Pancreas (tissue), 10 donors: ENCODE measurements around the gene ADGRE2. TPM values are rescaled to one million over a fixed set of nuclear protein-coding genes. Genes with fewer than 3 reads are reported as not detected.

ENCODE experiments used
- ATAC-seq, 4 donors: fragments of 200-7000 bp; cut with Tn5 transposase; one replicate each; pipeline versions ENCODE4 v1.8.0 to v1.9.1; 2020; ENCODE audit warnings: mild to moderate bottlenecking in 4 of 4, moderate library complexity in 4 of 4
- DNase-seq, 6 donors: peaks; one replicate each; pipeline ENCODE4 v3.0.0-alpha.2; 2020
- FAIRE-seq: peaks from 2 replicates; lab custom pipeline; 2012; peaks lifted over from hg19 to GRCh38; lab: Jason Lieb, UNC
- H3K27ac ChIP-seq, 4 donors: fragments of 200-600 bp; sonication (generic); 1 replicate in 3 of 4; 2 replicates in 1 of 4; pipeline versions ENCODE4 v1.5.0 to v1.8.0; 2020
- H3K27me3 ChIP-seq, 4 donors: fragments of 200-600 bp; one replicate each; pipeline ENCODE4 v1.8.0; 2021
- H3K36me3 ChIP-seq, 3 donors: fragments of 200-600 bp; sonication (generic) in 1 of 3; one replicate each; pipeline versions ENCODE4 v1.5.0 to v1.8.0; 2020 to 2021
- H3K4me1 ChIP-seq, 3 donors: fragments of 200-600 bp; one replicate each; pipeline ENCODE4 v1.8.0; 2021
- H3K4me3 ChIP-seq, 4 donors: fragments of 200-600 bp; sonication (generic) in 2 of 4; one replicate each; pipeline versions ENCODE4 v1.5.0 to v1.8.0; 2020 to 2021
- H3K9me3 ChIP-seq, 4 donors: fragments of 200-600 bp; one replicate each; pipeline ENCODE4 v1.8.0; 2021
- CTCF ChIP-seq, 4 donors: fragments of 200-600 bp; sonication (generic) in 3 of 4; IDR thresholded peaks; one replicate each; pipeline versions ENCODE4 v1.5.0 to v1.8.0; 2021; ENCODE audit warnings: antibody characterized with exemption in 4 of 4
- WGBS, 2 donors: extraction: QIAGEN DNeasy Blood & Tissue Kit; methylation state at CpG; one replicate each; pipeline ENCODE4 v1.1.7; 2013; 5-methylcytosine and 5-hydroxymethylcytosine counted together
- intact Hi-C, 3 donors: fragments of 100-400 bp; cut with DNase I; formaldehyde crosslinking; loops; one replicate each; pipeline versions ENCODE4 v1.11.1 to v1.14.2; 2022
- polyA plus RNA-seq, 2 donors: library from polyadenylated mRNA; stranded (reverse); fragments of 200-250 nt; gene quantifications; one replicate each; pipeline ENCODE4 v1.2.3, GENCODE V29; 2013
- total RNA-seq, 6 donors: library from RNA; stranded (reverse); fragmentation: NEBNext Ultra II Directional in 4 of 6; extraction: Animal tissue kit (Norgen Biotek cat#: 25700) in 4 of 6; gene quantifications; one replicate each; pipeline versions ENCODE4 v1.2.1 to v1.2.4, GENCODE V29; 2021 to 2023
- donor health status: healthy with polysubstance abuse.
- donor health status: DM: no; HTN: no; CAD: no; lungs with moderate emphysema.
- donor health status: DM: no; HTN: no; CAD: no.
- donor health status: control.
- donor health status: control.
- donor health status: Bipolar disorder and iron deficiency.
- donor health status: DM: yes; HTN: yes; CAD: no.
- donor health status: DM: no; HTN: no; CAD: no.
- donor health status: DM: no; HTN: no; CAD: no.
- donor health status: DM: yes; HTN: yes; CAD: no.

The ADGRE2 gene
- total and polyA plus RNA-seq, 8 donors, result 0.31 to 4.5 (median 0.70) TPM

GRCh38 chr19:14731200-14731599 lies 47.2 kb downstream of the ADGRE2 start:
- intact Hi-C loops, result no loop called here
- DNase-seq, result no peak
- Histone ChIP-seq H3K9me3 (no peaks in the 10 kb centered on the region), H3K4me3 (no peak overlapping the region), H3K27ac (no peak overlapping the region), H3K36me3 (no peaks in the 10 kb centered on the region), H3K4me1 (no peaks in the 10 kb centered on the region), H3K27me3 (no peaks in the 10 kb centered on the region)
- WGBS, 2 donors, result 51 to 56% methylated on average over 10 of the region's 10 CpGs
- ATAC-seq, result no peak
- TF ChIP-seq CTCF (IDR thresholded peaks at IDR 0.05), result no peak
- FAIRE-seq, result no peak

- no peaks in the 10 kb centered on the region for H3K36me3 ChIP-seq
- 51 to 74% methylated on average over 7 of the region's 7 CpGs for WGBS, 2 donors
- H3K4me3 ChIP-seq, result no peak overlapping the region
- ATAC-seq (no peak), DNase-seq (no peak), FAIRE-seq (no peak)
- H3K27me3 ChIP-seq, result no peaks in the 10 kb centered on the region
- no peaks in the 10 kb centered on the region for H3K9me3 ChIP-seq
- no peak overlapping the region for H3K27ac ChIP-seq
- TF ChIP-seq CTCF (IDR thresholded peaks at IDR 0.05), result no peak
- intact Hi-C loops, result no loop called here
- H3K4me1 ChIP-seq, result no peaks in the 10 kb centered on the region
Observed at GRCh38 chr19:14728595-14728994, 49.8 kb downstream of the ADGRE2 start.

GRCh38 chr19:14722127-14722526 lies 56.2 kb downstream of the ADGRE2 start:
- Histone ChIP-seq H3K9me3 (peaks cover 0 to 10% (median 4%) of the 10 kb centered on the region in 4 donors), H3K36me3 (peaks cover 10 to 21% (median 17%) of the 10 kb centered on the region in 3 donors), H3K4me3 (no peak overlapping the region), H3K4me1 (no peaks in the 10 kb centered on the region), H3K27me3 (no peaks in the 10 kb centered on the region), H3K27ac (no peak overlapping the region)
- no peak for TF ChIP-seq CTCF (IDR thresholded peaks at IDR 0.05)
- 86 to 93% methylated on average over 2 of the region's 2 CpGs for WGBS, 2 donors
- intact Hi-C loops, result no loop called here
- ATAC-seq (no peak), FAIRE-seq (no peak), DNase-seq (no peak)

- 96% methylated on average over 3 of the region's 3 CpGs for WGBS, 2 donors
- Histone ChIP-seq H3K36me3 (peaks cover 10 to 50% (median 32%) of the 10 kb centered on the region in 3 donors), H3K27me3 (no peaks in the 10 kb centered on the region), H3K9me3 (peaks cover 0 to 10% (median 4%) of the 10 kb centered on the region in 4 donors), H3K4me3 (no peak overlapping the region), H3K27ac (no peak overlapping the region), H3K4me1 (no peaks in the 10 kb centered on the region)
- TF ChIP-seq CTCF (IDR thresholded peaks at IDR 0.05), result no peak
- FAIRE-seq (no peak), DNase-seq (no peak), ATAC-seq (no peak)
- intact Hi-C loops, result no loop called here
Observed at GRCh38 chr19:14719162-14719561, 59.2 kb downstream of the ADGRE2 start.

- no peak for TF ChIP-seq CTCF (IDR thresholded peaks at IDR 0.05)
- Histone ChIP-seq H3K4me1 (no peaks in the 10 kb centered on the region), H3K27me3 (no peaks in the 10 kb centered on the region), H3K36me3 (peaks cover 10 to 52% (median 32%) of the 10 kb centered on the region in 3 donors), H3K27ac (no peak overlapping the region), H3K4me3 (no peak overlapping the region), H3K9me3 (peaks cover 0 to 10% (median 4%) of the 10 kb centered on the region in 4 donors)
- no peak for DNase-seq
- WGBS, 2 donors, result 96 to 98% methylated on average over 18 of the region's 18 CpGs
- ATAC-seq, result no peak
- no peak for FAIRE-seq
- intact Hi-C loops, result no loop called here
Observed at GRCh38 chr19:14718522-14719116, 59.7 kb downstream of the ADGRE2 start.
